ENCODE measurements around the gene CNNM2. TPM values are rescaled to one million over a fixed set of nuclear protein-coding genes. Genes with fewer than 3 reads are reported as not detected.
A peak's percentile ranks its signal among the peaks of the same experiment; 100 is the strongest.

The CNNM2 gene
- 10.6 TPM for polyA plus RNA-seq (2013, experiment 1 of 2)
- polyA plus RNA-seq (2013, experiment 2 of 2) = 8.3 TPM

DNA sequence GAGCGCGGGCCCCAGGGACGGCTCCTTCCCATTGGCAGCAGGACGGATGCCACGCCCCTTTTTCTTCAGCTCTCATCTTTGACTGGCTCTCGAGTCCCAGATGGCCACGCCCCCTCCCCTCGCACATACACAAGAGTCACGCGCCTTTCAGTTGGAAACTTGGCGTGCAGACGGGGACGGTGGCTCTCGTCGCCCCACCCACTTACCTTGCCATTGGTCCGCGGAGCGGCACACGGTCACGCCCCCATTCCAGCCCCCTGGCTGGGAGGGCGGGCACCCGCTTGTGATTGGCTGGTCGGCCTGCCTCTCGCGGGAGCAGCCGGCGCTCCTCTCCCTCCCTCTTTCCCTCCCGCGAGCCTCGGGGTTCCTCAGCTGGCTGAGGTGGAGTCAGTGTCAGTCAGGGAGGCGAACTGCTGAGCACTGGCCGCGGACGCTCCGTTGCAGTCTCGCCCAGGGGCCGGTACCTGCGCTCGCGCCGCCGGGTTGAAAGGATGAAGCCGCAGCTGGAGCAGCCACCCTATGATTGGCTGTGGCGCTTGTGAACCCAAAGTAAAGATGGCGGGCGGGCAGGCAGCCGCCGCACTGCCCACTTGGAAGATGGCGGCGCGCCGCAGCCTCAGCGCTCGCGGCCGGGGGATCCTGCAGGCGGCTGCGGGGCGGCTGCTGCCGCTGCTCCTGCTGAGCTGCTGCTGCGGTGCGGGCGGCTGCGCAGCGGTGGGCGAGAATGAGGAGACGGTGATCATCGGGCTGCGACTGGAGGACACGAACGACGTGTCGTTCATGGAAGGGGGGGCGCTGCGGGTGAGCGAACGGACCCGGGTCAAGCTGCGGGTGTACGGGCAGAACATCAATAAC, at the start of gene CNNM2:
TSS of gene CNNM2 (plus strand) at position 333 of the 855 bp plus-strand sequence. CDS start at position 520, 187 bp downstream.
- Histone ChIP-seq H3K36me3 (ENCODE audit: control insufficient read depth, insufficient read depth, low read length) (no peaks in the 10 kb centered on the region), H3K4me3 (ENCODE audit: extremely low read depth, insufficient read depth, low read length, poor library complexity, severe bottlenecking) (peak within 1 kb of the TSS; percentile 86), H3K4me1 (ENCODE audit: control insufficient read depth, insufficient read depth, low read length, poor library complexity, severe bottlenecking) (peaks cover 3% of the 10 kb centered on the region), H3K9me3 (ENCODE audit: control insufficient read depth, low read length) (no peaks in the 10 kb centered on the region), H3K27ac (ENCODE audit: low read depth, low read length, severe bottlenecking) (peak within 1 kb of the TSS; percentile 93)
- WGBS, 2 experiments (ENCODE audit: insufficient coverage in 2 of 2) = 0 to 1% methylated on average over 52 to 71 of the region's 80 CpGs

DNA sequence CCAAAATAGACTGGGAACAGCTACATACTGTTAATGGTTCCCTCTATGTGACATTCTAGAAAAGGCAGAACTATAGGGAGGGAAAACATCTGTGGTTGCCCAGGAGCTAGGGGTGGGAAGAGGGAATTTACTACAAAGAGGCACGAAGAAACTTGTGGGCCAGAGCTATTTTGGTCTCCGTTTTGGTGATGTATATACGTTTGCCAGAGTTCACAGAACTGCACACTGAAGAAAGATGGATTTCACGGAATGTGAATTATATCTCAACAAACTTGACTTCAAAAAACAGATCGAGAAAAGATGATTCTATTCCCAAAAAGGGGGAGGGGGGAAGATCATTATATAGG, 49.2 kb upstream of the CNNM2 start:
- Histone ChIP-seq H3K36me3 (ENCODE audit: control insufficient read depth, insufficient read depth, low read length) (no peaks in the 10 kb centered on the region), H3K27ac (ENCODE audit: low read depth, low read length, severe bottlenecking) (no peak overlapping the region), H3K9me3 (ENCODE audit: control insufficient read depth, low read length) (no peaks in the 10 kb centered on the region), H3K4me1 (ENCODE audit: control insufficient read depth, insufficient read depth, low read length, poor library complexity, severe bottlenecking) (peaks cover 7% of the 10 kb centered on the region), H3K4me3 (ENCODE audit: extremely low read depth, insufficient read depth, low read length, poor library complexity, severe bottlenecking) (peak overlapping the region; percentile 41)
- WGBS, 2 experiments (ENCODE audit: insufficient coverage in 2 of 2) = 7% methylated on average over 2 to 3 of the region's 5 CpGs

DNA sequence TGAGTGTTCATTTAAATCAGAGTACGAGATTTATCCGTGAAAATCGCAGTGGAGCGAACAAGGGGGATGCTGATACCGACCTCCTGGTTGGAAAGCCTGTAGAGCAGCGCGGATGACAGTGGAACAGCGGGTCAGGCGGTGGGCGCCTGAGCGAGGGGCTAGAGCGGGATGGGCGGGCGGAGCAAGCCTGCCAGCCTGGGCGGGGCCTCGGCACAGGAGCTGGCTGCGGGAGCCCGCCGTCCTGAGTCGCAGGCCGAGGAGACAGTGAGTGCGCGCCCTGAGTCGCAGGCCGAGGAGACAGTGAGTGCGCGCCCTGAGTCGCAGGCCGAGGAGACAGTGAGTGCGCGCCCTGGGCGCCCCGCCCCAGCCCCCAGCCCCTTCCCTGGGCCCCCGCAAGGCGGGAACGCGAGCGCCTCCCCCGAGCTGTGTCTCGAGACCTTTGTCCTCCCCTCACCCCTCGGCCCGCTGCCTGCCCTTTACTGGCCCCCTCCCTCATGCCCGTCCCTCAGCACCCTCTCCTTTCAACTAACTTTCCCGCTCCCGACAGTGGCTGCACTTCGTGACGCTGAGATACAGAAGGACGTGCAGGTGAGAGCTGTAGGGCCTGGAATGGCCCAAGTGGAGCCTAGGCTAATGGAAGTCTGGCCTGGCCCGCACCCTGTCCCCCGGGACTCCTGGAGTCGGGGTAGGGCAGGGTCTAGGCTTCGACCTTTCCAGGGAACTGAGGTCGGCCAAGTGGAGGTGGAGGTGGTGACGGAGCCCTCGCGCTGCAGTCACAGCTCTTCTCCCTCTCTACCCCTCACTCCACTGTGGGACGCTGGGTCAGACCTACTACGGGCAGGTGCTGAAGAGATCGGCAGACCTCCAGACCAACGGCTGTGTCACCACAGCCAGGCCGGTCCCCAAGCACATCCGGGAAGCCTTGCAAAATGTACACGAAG, 48.6 kb upstream of the CNNM2 start, which contains the start of gene AS3MT:
TSS of gene AS3MT (plus strand) at position 213 of the 941 bp plus-strand sequence. CDS start at position 336, 123 bp downstream.
- Histone ChIP-seq H3K9me3 (ENCODE audit: control insufficient read depth, low read length) (no peaks in the 10 kb centered on the region), H3K27ac (ENCODE audit: low read depth, low read length, severe bottlenecking) (no peak within 1 kb of the TSS), H3K4me1 (ENCODE audit: control insufficient read depth, insufficient read depth, low read length, poor library complexity, severe bottlenecking) (peaks cover 7% of the 10 kb centered on the region), H3K4me3 (ENCODE audit: extremely low read depth, insufficient read depth, low read length, poor library complexity, severe bottlenecking) (peak within 1 kb of the TSS; percentile 41), H3K36me3 (ENCODE audit: control insufficient read depth, insufficient read depth, low read length) (no peaks in the 10 kb centered on the region)
- WGBS, 2 experiments (ENCODE audit: insufficient coverage in 2 of 2) = 8 to 10% methylated on average over 40 to 50 of the region's 63 CpGs

DNA sequence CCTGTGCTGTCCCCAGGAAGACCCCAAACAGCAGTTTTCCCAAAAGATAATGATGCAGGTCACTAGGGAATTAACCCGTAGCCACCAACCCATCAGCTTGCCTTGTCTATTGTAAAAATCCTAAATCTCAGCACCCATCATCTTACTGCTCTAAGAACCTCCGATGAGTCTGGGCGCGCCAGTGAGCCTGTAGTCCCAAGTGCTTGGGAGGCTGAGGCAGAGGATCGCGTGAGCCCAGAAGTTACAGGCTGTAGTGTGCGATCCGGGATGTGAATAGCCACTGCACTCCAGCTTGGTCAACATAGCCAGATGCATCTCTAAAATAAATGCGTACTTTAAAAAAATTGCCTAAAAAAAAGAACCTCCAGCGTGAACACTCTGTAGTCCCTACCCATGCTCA, 47.9 kb upstream of the CNNM2 start:
- no peak overlapping the region for H3K27ac ChIP-seq (ENCODE audit: low read depth, low read length, severe bottlenecking)
- no peaks in the 10 kb centered on the region for H3K9me3 ChIP-seq (ENCODE audit: control insufficient read depth, low read length)
- 92 to 94% methylated on average over 10 of the region's 10 CpGs for WGBS, 2 experiments (ENCODE audit: insufficient coverage in 2 of 2)
- peaks cover 7% of the 10 kb centered on the region for H3K4me1 ChIP-seq (ENCODE audit: control insufficient read depth, insufficient read depth, low read length, poor library complexity, severe bottlenecking)
- peak overlapping the region; percentile 41 for H3K4me3 ChIP-seq (ENCODE audit: extremely low read depth, insufficient read depth, low read length, poor library complexity, severe bottlenecking)
- H3K36me3 ChIP-seq (ENCODE audit: control insufficient read depth, insufficient read depth, low read length) = no peaks in the 10 kb centered on the region

DNA sequence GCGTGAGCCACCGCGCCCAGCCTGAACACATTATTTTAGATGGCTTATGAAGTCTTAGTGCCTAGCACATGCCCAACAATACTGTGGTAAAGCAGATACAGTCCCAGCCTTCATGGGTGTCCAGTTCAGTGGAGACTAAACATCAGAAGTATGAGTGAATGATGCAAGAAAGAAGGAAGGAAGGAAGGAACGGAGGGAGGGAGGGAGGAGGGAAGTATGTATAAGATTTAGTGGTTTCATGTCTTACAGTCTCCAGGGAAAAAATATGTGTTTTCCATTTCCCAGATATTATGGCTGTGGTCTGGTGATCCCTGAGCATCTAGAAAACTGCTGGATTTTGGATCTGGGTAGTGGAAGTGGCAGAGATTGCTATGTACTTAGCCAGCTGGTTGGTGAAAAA, 45.9 kb upstream of the CNNM2 start:
- H3K27ac ChIP-seq (ENCODE audit: low read depth, low read length, severe bottlenecking) = no peak overlapping the region
- WGBS, 2 experiments (ENCODE audit: insufficient coverage in 2 of 2) = 89 to 95% methylated on average over 4 of the region's 4 CpGs

DNA sequence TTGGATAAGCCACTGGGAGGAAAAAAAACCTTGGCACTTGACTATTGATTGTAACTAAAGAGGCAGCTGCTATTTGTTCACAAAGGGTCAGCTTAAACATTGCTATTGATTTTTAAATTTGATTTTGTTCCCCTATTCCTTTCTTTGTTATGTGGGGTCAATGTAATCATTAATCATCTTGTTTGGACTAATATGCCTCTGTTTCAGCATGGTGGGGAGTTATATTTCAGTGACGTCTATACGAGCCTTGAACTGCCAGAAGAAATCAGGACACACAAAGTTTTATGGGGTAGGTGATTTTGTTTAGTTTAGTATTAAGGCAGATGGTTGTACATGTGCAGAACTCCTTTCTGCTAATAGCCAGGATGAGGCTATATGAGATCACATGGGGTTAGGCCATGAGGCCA, 41.3 kb upstream of the CNNM2 start:
- Histone ChIP-seq H3K36me3 (ENCODE audit: control insufficient read depth, insufficient read depth, low read length) (no peaks in the 10 kb centered on the region), H3K4me1 (ENCODE audit: control insufficient read depth, insufficient read depth, low read length, poor library complexity, severe bottlenecking) (no peaks in the 10 kb centered on the region), H3K27ac (ENCODE audit: low read depth, low read length, severe bottlenecking) (no peak overlapping the region), H3K4me3 (ENCODE audit: extremely low read depth, insufficient read depth, low read length, poor library complexity, severe bottlenecking) (no peak overlapping the region), H3K9me3 (ENCODE audit: control insufficient read depth, low read length) (no peaks in the 10 kb centered on the region)
- WGBS, 2 experiments (ENCODE audit: insufficient coverage in 2 of 2) = 94 to 95% methylated on average over 2 of the region's 2 CpGs

More for the DNA sequence above, 45.9 kb upstream of the CNNM2 start:
- Histone ChIP-seq H3K4me3 (ENCODE audit: extremely low read depth, insufficient read depth, low read length, poor library complexity, severe bottlenecking) (no peak overlapping the region), H3K4me1 (ENCODE audit: control insufficient read depth, insufficient read depth, low read length, poor library complexity, severe bottlenecking) (peaks cover 7% of the 10 kb centered on the region), H3K9me3 (ENCODE audit: control insufficient read depth, low read length) (no peaks in the 10 kb centered on the region), H3K36me3 (ENCODE audit: control insufficient read depth, insufficient read depth, low read length) (no peaks in the 10 kb centered on the region)

DNA sequence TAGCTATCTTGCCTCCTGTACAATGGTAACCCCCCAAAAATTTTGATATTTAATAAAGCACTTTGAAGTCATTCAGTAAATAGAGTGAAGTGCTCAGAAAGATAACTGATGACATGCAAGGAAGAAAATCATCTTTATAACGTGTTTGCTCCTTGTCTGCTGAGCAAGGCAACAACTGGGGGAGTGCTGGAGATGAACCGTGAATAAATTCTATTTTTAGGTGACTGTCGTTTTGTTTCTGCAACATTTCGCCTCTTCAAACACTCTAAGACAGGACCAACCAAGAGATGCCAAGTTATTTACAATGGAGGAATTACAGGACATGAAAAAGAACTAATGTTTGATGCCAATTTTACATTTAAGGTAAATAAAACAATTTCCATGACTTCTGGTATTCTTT, 39.5 kb upstream of the CNNM2 start:
- H3K36me3 ChIP-seq (ENCODE audit: control insufficient read depth, insufficient read depth, low read length) = no peaks in the 10 kb centered on the region
- no peaks in the 10 kb centered on the region for H3K4me1 ChIP-seq (ENCODE audit: control insufficient read depth, insufficient read depth, low read length, poor library complexity, severe bottlenecking)
- H3K4me3 ChIP-seq (ENCODE audit: extremely low read depth, insufficient read depth, low read length, poor library complexity, severe bottlenecking) = no peak overlapping the region
- H3K9me3 ChIP-seq (ENCODE audit: control insufficient read depth, low read length) = no peaks in the 10 kb centered on the region
- WGBS, 2 experiments (ENCODE audit: insufficient coverage in 2 of 2) = 75 to 100% methylated on average over 1 of the region's 4 CpGs
- H3K27ac ChIP-seq (ENCODE audit: low read depth, low read length, severe bottlenecking) = no peak overlapping the region

DNA sequence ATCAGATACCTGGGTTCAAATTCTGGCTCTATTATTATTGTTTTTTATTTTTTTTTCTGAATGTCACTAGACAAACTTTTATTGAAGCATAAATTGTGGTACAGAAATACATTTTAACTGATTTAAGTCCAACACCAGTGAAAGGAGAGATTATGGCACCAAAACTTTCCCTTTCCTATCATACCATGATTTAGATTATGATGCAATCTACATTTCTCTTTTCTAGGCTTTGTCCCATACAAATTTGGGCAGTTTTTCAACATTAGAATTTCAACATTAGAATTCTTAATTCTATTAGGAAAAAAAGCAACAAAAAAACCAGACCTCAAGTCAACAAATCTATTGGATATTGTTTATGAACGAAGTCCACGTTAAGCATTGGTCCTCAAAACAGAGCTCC, 37.8 kb upstream of the CNNM2 start:
- no peak overlapping the region for H3K27ac ChIP-seq (ENCODE audit: low read depth, low read length, severe bottlenecking)
- WGBS, 2 experiments (ENCODE audit: insufficient coverage in 2 of 2) = 100% methylated on average over 2 of the region's 2 CpGs; no CpG with 5 or more reads in 1 of the 2 experiments
- no peaks in the 10 kb centered on the region for H3K36me3 ChIP-seq (ENCODE audit: control insufficient read depth, insufficient read depth, low read length)
- H3K4me3 ChIP-seq (ENCODE audit: extremely low read depth, insufficient read depth, low read length, poor library complexity, severe bottlenecking) = no peak overlapping the region
- H3K9me3 ChIP-seq (ENCODE audit: control insufficient read depth, low read length) = no peaks in the 10 kb centered on the region
- no peaks in the 10 kb centered on the region for H3K4me1 ChIP-seq (ENCODE audit: control insufficient read depth, insufficient read depth, low read length, poor library complexity, severe bottlenecking)

DNA sequence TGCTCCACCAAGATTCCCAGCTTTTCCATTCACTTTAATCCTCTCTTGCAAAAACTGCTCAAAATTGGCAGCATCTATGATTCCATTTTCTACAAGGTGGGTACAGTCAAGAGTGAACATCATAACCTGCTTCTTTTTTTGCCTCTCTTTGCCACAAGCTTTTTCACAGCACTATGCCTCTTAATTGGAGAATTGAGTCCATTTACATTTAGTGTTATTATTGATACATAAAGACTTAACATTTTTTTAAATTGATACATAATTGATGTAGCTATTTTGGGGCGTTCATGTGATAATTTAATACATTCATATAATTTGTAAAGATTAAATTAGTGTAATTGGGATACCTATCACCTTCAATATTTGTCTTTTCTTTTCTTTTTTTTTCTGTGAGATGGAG, 30.0 kb upstream of the CNNM2 start:
- no CpG with 5 or more reads among the region's 1 CpG for WGBS, 2 experiments (ENCODE audit: insufficient coverage in 2 of 2)
- no peak overlapping the region for H3K4me3 ChIP-seq (ENCODE audit: extremely low read depth, insufficient read depth, low read length, poor library complexity, severe bottlenecking)
- H3K4me1 ChIP-seq (ENCODE audit: control insufficient read depth, insufficient read depth, low read length, poor library complexity, severe bottlenecking) = no peaks in the 10 kb centered on the region
- peaks cover 5% of the 10 kb centered on the region for H3K36me3 ChIP-seq (ENCODE audit: control insufficient read depth, insufficient read depth, low read length)
- no peak overlapping the region for H3K27ac ChIP-seq (ENCODE audit: low read depth, low read length, severe bottlenecking)
- no peaks in the 10 kb centered on the region for H3K9me3 ChIP-seq (ENCODE audit: control insufficient read depth, low read length)

DNA sequence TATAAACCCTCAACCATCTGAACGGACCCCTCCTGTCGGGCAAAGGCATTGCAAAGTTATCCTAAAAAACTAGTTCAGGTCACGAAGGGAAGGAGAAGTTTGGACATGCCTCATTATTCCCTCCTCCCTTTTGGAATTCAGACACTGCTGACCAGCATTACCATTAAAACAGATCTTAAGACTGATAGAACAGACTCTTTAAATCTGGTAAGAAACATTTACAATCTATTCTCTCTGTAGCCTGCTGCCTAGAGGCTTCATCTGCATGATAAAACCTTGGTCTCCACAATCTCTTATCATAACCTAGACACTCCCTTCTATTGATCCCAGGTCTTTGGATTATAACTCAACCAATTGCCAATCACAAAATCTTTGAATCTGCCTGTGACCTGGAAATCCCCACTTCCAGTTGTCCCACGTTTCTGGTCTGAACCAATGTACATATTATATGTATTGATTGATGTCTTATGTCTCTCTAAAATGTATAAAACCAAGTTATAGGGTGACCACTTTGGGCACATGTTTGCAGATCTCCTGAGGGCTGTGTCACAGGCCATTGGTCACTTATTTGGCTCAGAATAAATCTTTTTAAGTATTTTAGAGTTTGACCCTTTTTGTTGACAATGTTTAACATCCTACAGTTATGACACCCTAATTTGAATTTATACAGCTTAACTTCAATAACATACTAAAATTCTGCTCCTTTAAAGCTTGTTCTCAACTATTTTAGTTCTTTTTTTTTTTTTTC, 23.5 kb upstream of the CNNM2 start:
- H3K4me1 ChIP-seq (ENCODE audit: control insufficient read depth, insufficient read depth, low read length, poor library complexity, severe bottlenecking) = no peaks in the 10 kb centered on the region
- 82 to 100% methylated on average over 3 of the region's 4 CpGs for WGBS, 2 experiments (ENCODE audit: insufficient coverage in 2 of 2)
- H3K36me3 ChIP-seq (ENCODE audit: control insufficient read depth, insufficient read depth, low read length) = peaks cover 5% of the 10 kb centered on the region
- H3K4me3 ChIP-seq (ENCODE audit: extremely low read depth, insufficient read depth, low read length, poor library complexity, severe bottlenecking) = no peak overlapping the region
- no peaks in the 10 kb centered on the region for H3K9me3 ChIP-seq (ENCODE audit: control insufficient read depth, low read length)
- no peak overlapping the region for H3K27ac ChIP-seq (ENCODE audit: low read depth, low read length, severe bottlenecking)
